GM12878 (cell line): Measurements from ENCODE around the gene LRP1B. TPM values are rescaled to one million over a fixed set of nuclear protein-coding genes. Genes with fewer than 3 reads are reported as not detected.

Experiments
- ATAC-seq: fragments of 200-7000 bp; cut with Tn5 transposase; 3 replicates; pipeline ENCODE4 v1.9.1; 2020; ENCODE audit warnings: mild to moderate bottlenecking, moderate library complexity
- BruUV-seq: library from RNA; stranded (reverse); fragments of 400-500 nt; replicated peaks from 2 replicates; lab custom pipeline; 2021; lab: Mats Ljungman, UMichigan
- CTCF ChIA-PET: fragments of 300-600 bp; sonication (Branson Sonifier 250); formaldehyde crosslinking; extraction: SDS; loops from one replicate; lab custom pipeline; 2021; ENCODE audit warnings: inconsistent platforms; lab: Yijun Ruan, JAX
- POLR2A ChIA-PET: fragments of 350-600 bp; formaldehyde crosslinking; extraction: SDS; loops from one replicate; lab custom pipeline; 2021; ENCODE audit warnings: inconsistent platforms; lab: Charles Lee
- RAD21 ChIA-PET: fragments of 300-600 bp; sonication (Branson Sonifier 250); formaldehyde crosslinking; loops from one replicate; lab custom pipeline; 2023; ENCODE audit warnings: antibody characterized with exemption; ENCODE audit not compliant: unreplicated experiment; lab: Charles Lee
- SMC1A ChIA-PET: fragments of 300-600 bp; sonication (Branson Sonifier 250); formaldehyde crosslinking; loops from one replicate; lab custom pipeline; 2023; ENCODE audit not compliant: unreplicated experiment, uncharacterized antibody; lab: Charles Lee
- DNase-seq: peaks from one replicate; pipeline ENCODE4 v3.0.0-alpha.2; 2011; ENCODE audit warnings: low read depth, low spot score
- FAIRE-seq: peaks from 3 replicates; lab custom pipeline; 2011; peaks lifted over from hg19 to GRCh38; lab: Jason Lieb, UNC
- H2AFZ ChIP-seq: 2 replicates; pipeline ENCODE4 v1.6.0; 2011; ENCODE audit warnings: low read depth, low read length, control low read depth; ENCODE audit not compliant: control insufficient read depth
- H3K27ac ChIP-seq: 2 replicates; pipeline ENCODE4 v1.5.1; 2011; ENCODE audit warnings: control low read depth; ENCODE audit not compliant: control insufficient read depth, insufficient read depth
- H3K27me3 ChIP-seq, 2 experiments: replicated peaks in 1 of 2; 2 replicates each; pipeline versions ENCODE4 v1.6.0 to v1.6.1; 2011; ENCODE audit warnings: low read length in 1 of 2; ENCODE audit not compliant: control insufficient read depth in 2 of 2, insufficient read depth in 2 of 2
- H3K36me3 ChIP-seq, 2 experiments: 2 replicates each; pipeline ENCODE4 v1.5.1; 2011; ENCODE audit warnings: low read length in 1 of 2; ENCODE audit not compliant: control insufficient read depth in 2 of 2, insufficient read depth in 2 of 2
- H3K4me1 ChIP-seq: 2 replicates; pipeline ENCODE4 v1.6.1; 2011; ENCODE audit warnings: mild to moderate bottlenecking, low read length, moderate library complexity, mixed read lengths; ENCODE audit not compliant: control insufficient read depth, insufficient read depth
- H3K4me2 ChIP-seq: 2 replicates; pipeline ENCODE4 v1.6.0; 2011; ENCODE audit warnings: control low read depth; ENCODE audit not compliant: control insufficient read depth, insufficient read depth
- H3K4me3 ChIP-seq: fragments of 200-600 bp; sonication (generic); 2 replicates; pipeline ENCODE4 v1.5.1; 2016
- H3K79me2 ChIP-seq: 2 replicates; pipeline ENCODE4 v1.6.0; 2011; ENCODE audit warnings: low read length; ENCODE audit not compliant: control insufficient read depth, insufficient read depth
- H3K9ac ChIP-seq: 2 replicates; pipeline ENCODE4 v1.8.0; 2011; ENCODE audit warnings: low read length, control low read depth, mixed read lengths; ENCODE audit not compliant: control insufficient read depth, insufficient read depth
- H3K9me3 ChIP-seq: replicated peaks from 3 replicates; pipeline ENCODE4 v1.5.1; 2011; ENCODE audit warnings: mild to moderate bottlenecking, low read length; ENCODE audit not compliant: control insufficient read depth, insufficient read depth
- H4K20me1 ChIP-seq: 2 replicates; pipeline ENCODE4 v1.6.0; 2011; ENCODE audit not compliant: control insufficient read depth, insufficient read depth
- ATF7 ChIP-seq: fragments of 450-650 bp; IDR thresholded peaks from 2 replicates; pipeline ENCODE4 v1.6.1; 2016; ENCODE audit warnings: low read depth, mild to moderate bottlenecking
- CBX3 ChIP-seq: fragments of 200-600 bp; sonication (generic); IDR thresholded peaks from 2 replicates; pipeline ENCODE4 v1.6.1; 2016; ENCODE audit warnings: low read depth, borderline replicate concordance
- EZH2 ChIP-seq: IDR thresholded peaks from 2 replicates; pipeline ENCODE4 v1.6.1; 2012; ENCODE audit warnings: low read depth, mild to moderate bottlenecking, control low read depth, inconsistent platforms, low read length, borderline replicate concordance; ENCODE audit not compliant: control insufficient read depth
- FOS ChIP-seq: IDR thresholded peaks from 3 replicates; pipeline ENCODE4 v1.6.1; 2011; ENCODE audit warnings: borderline replicate concordance; ENCODE audit not compliant: insufficient read length; ENCODE audit errors: extremely low read depth
- HDAC2 ChIP-seq: fragments of 200-600 bp; sonication (generic); IDR thresholded peaks from 2 replicates; pipeline ENCODE4 v1.6.1; 2017
- HDGF ChIP-seq: fragments of 450-650 bp; IDR thresholded peaks from 2 replicates; pipeline ENCODE4 v1.6.1; 2016; ENCODE audit warnings: antibody characterized with exemption
- IKZF2 ChIP-seq, 2 experiments: fragments of 450-650 bp; IDR thresholded peaks; 2 replicates each; pipeline ENCODE4 v1.6.1; 2017; ENCODE audit warnings: mild to moderate bottlenecking in 2 of 2, moderate library complexity in 2 of 2
- NR2C2 ChIP-seq: IDR thresholded peaks from 2 replicates; pipeline ENCODE4 v1.6.1; 2011; ENCODE audit warnings: borderline replicate concordance, low read depth; ENCODE audit not compliant: control insufficient read depth, insufficient read length
- NRF1 ChIP-seq: conservative IDR thresholded peaks from 2 replicates; pipeline ENCODE4 v1.6.1; 2011; ENCODE audit warnings: mild to moderate bottlenecking, low read depth, low read length, improper control_type of control experiment
- POLR2AphosphoS5 ChIP-seq: IDR thresholded peaks from 2 replicates; pipeline ENCODE4 v1.6.1; 2011; ENCODE audit warnings: mild to moderate bottlenecking, low read length, inconsistent platforms
- SMC3 ChIP-seq: IDR thresholded peaks from 2 replicates; pipeline ENCODE4 v1.6.1; 2011; ENCODE audit warnings: low read length, improper control_type of control experiment, borderline replicate concordance
- SREBF2 ChIP-seq: IDR thresholded peaks from 2 replicates; pipeline ENCODE4 v1.6.1; 2012; ENCODE audit warnings: mild to moderate bottlenecking, low read length
- WGBS: methylation state at CpG from one replicate; pipeline ENCODE4 v1.1.6; 2016; ENCODE audit warnings: low lambda C conversion rate; ENCODE audit not compliant: insufficient replicate concordance, insufficient coverage; ENCODE audit errors: missing lambda C conversion rate; 5-methylcytosine and 5-hydroxymethylcytosine counted together
- in situ Hi-C: fragments of 300-500 bp; cut with MboI; formaldehyde crosslinking; loops from 9 replicates; pipeline ENCODE4 v1.14.3; 2018; ENCODE audit warnings: mixed read lengths
- intact Hi-C: fragments of 100-400 bp; cut with micrococcal nuclease; formaldehyde crosslinking; loops from one replicate; pipeline ENCODE4 v1.14.2; 2022; ENCODE audit not compliant: unreplicated experiment
- polyA plus RNA-seq, 11 experiments: library from polyadenylated mRNA; depleted of rRNA in 4 of 11; unstranded in 6 of 11; stranded (reverse) in 5 of 11; fragments of >200 nt; fragmentation: Nextera tagmentation in 4 of 11; fragmentation: Illumina TruSeq in 1 of 11; extraction: Ambion mirVana in 4 of 11; extraction: Trizol in 1 of 11; gene quantifications; 1 replicate in 1 of 11; 2 replicates in 10 of 11; pipeline versions ENCODE4 v1.2.1 to v1.2.3, GENCODE V29; 2011 to 2016; ENCODE audit warnings: inconsistent platforms in 2 of 11, missing spikeins in 2 of 11, low read depth in 1 of 11
- total RNA-seq, 4 experiments: library from RNA; depleted of rRNA in 3 of 4; stranded (reverse); fragments of >200 nt in 3 of 4; fragmentation: Illumina TruSeq in 1 of 4; extraction: Trizol in 1 of 4; gene quantifications; 2 replicates each; pipeline versions ENCODE4 v1.2.1 to v1.2.3, GENCODE V29; 2013 to 2021
- TF ChIP-seq, protein P1 (sequence below): fragments of 450-650 bp; IDR thresholded peaks from 2 replicates; pipeline ENCODE4 v1.6.1; 2017; ENCODE audit warnings: low read depth, mild to moderate bottlenecking, moderate library complexity
- TF ChIP-seq, protein P2 (sequence below): fragments of 150-350 bp; IDR thresholded peaks from 2 replicates; pipeline ENCODE4 v1.6.1; 2016; ENCODE audit warnings: low read depth, low read length

Gene LRP1B
- total and polyA plus RNA-seq, 10 of the 15 experiments (the other 5 are each of a cell fraction or from before 2014, with no cell fraction given), result under 0.01 to 0.06 (median 0.03) TPM; not detected in 5

DNA sequence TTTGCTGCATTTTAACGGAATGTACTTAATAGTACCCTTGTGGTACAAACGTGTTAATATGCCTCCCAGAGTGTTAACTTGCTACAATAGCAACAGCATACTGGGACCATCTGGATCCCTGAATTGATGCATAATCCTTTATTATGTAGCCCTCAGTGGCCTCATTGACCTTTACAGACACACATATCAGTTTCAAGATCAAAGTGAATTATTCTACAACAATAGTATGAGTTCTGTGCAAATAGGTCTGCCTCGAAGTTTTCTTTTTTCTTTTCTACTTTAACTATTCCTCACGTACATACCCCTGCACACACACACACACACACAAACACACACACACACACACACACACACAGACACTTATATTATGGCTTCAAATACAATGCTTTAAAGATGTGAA is 1622.1 kb downstream of the LRP1B start:
- H2AFZ ChIP-seq, result no peak overlapping the region
- no TSS peak for BruUV-seq
- 20% methylated on average over 4 of the region's 4 CpGs for WGBS
- no peaks in the 10 kb centered on the region for H3K36me3 ChIP-seq
- CTCF ChIA-PET, result no interaction called here
- H3K4me1 ChIP-seq, result no peaks in the 10 kb centered on the region
- no peak overlapping the region for H3K4me2 ChIP-seq
- intact Hi-C loops (no loop called here), in situ Hi-C loops (no loop called here)
- no peaks in the 10 kb centered on the region for H3K79me2 ChIP-seq
- no peaks in the 10 kb centered on the region for H4K20me1 ChIP-seq
- ATAC-seq (no peak), DNase-seq (no peak), FAIRE-seq (no peak)
- H3K4me3 ChIP-seq, result no peak overlapping the region
- RAD21 ChIA-PET, result no interaction called here
- no peak overlapping the region for H3K9ac ChIP-seq
- POLR2A ChIA-PET, result no interaction called here
- SMC1A ChIA-PET, result no interaction called here
- H3K27me3 ChIP-seq, result no peaks in the 10 kb centered on the region
- TF ChIP-seq, protein P1, sequence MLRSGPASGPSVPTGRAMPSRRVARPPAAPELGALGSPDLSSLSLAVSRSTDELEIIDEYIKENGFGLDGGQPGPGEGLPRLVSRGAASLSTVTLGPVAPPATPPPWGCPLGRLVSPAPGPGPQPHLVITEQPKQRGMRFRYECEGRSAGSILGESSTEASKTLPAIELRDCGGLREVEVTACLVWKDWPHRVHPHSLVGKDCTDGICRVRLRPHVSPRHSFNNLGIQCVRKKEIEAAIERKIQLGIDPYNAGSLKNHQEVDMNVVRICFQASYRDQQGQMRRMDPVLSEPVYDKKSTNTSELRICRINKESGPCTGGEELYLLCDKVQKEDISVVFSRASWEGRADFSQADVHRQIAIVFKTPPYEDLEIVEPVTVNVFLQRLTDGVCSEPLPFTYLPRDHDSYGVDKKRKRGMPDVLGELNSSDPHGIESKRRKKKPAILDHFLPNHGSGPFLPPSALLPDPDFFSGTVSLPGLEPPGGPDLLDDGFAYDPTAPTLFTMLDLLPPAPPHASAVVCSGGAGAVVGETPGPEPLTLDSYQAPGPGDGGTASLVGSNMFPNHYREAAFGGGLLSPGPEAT, result no peak
- no peak for TF ChIP-seq HDGF
- no peak for TF ChIP-seq CBX3
- no peak for TF ChIP-seq IKZF2 (IDR thresholded peaks at IDR 0.05)
- TF ChIP-seq SREBF2, result no peak
- TF ChIP-seq, protein P2, sequence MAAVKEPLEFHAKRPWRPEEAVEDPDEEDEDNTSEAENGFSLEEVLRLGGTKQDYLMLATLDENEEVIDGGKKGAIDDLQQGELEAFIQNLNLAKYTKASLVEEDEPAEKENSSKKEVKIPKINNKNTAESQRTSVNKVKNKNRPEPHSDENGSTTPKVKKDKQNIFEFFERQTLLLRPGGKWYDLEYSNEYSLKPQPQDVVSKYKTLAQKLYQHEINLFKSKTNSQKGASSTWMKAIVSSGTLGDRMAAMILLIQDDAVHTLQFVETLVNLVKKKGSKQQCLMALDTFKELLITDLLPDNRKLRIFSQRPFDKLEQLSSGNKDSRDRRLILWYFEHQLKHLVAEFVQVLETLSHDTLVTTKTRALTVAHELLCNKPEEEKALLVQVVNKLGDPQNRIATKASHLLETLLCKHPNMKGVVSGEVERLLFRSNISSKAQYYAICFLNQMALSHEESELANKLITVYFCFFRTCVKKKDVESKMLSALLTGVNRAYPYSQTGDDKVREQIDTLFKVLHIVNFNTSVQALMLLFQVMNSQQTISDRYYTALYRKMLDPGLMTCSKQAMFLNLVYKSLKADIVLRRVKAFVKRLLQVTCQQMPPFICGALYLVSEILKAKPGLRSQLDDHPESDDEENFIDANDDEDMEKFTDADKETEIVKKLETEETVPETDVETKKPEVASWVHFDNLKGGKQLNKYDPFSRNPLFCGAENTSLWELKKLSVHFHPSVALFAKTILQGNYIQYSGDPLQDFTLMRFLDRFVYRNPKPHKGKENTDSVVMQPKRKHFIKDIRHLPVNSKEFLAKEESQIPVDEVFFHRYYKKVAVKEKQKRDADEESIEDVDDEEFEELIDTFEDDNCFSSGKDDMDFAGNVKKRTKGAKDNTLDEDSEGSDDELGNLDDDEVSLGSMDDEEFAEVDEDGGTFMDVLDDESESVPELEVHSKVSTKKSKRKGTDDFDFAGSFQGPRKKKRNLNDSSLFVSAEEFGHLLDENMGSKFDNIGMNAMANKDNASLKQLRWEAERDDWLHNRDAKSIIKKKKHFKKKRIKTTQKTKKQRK, result no peak
- TF ChIP-seq FOS, result no peak
- TF ChIP-seq HDAC2, result no peak
- no peak for TF ChIP-seq NR2C2
- TF ChIP-seq POLR2AphosphoS5, result no peak
- no peak for TF ChIP-seq EZH2
- no peak for TF ChIP-seq SMC3
- TF ChIP-seq ATF7, result no peak
- TF ChIP-seq NRF1, result no peak
- no peaks in the 10 kb centered on the region for H3K9me3 ChIP-seq
- no peak overlapping the region for H3K27ac ChIP-seq
